ENCODE results near the gene PLAU. TPM values are rescaled to one million over a fixed set of nuclear protein-coding genes. Genes with fewer than 3 reads are reported as not detected.
A peak's percentile ranks its signal among the peaks of the same experiment; 100 is the strongest.

PLAU gene
- total and polyA plus RNA-seq, 2 experiments from 2014 or later = 13.3 to 17.5 TPM

GRCh38 chr10:73873142-73873837 is 37.6 kb upstream of the PLAU start:
- Histone ChIP-seq H3K4me1 (ENCODE audit: insufficient read depth) (peaks cover 4% of the 10 kb centered on the region), H3K4me2 (peak overlapping the region; percentile 77), H3K9me2 (ENCODE audit: insufficient read depth) (no peaks in the 10 kb centered on the region), H4K20me1 (replicated peaks; ENCODE audit: insufficient read depth) (peaks cover 31% of the 10 kb centered on the region; the same call in 1 of the 2 replicates), H3K36me3 (ENCODE audit: insufficient read depth) (no peaks in the 10 kb centered on the region), H3K27me3 (ENCODE audit: insufficient read depth) (peaks cover 7% of the 10 kb centered on the region; the same call in 1 of the 2 replicates), H3K4me3 (peak overlapping the region; percentile 65), H2AFZ (no peak overlapping the region), H3K79me2 (replicated peaks; ENCODE audit: insufficient read depth) (peaks cover 45% of the 10 kb centered on the region), H3F3A (replicated peaks; ENCODE audit: low read depth) (peaks cover 17% of the 10 kb centered on the region; the same call in 1 of the 2 replicates), H3K27ac (ENCODE audit: low read depth) (no peak overlapping the region)
- no peak overlapping the region for H3K27ac Mint-ChIP-seq
- peak overlapping the region; percentile 81 for H3K4me3 Mint-ChIP-seq
- H3K4me1 Mint-ChIP-seq = peaks cover 37% of the 10 kb centered on the region
- TF ChIP-seq STAT1 (IDR thresholded peaks at IDR 0.05; ENCODE audit: unreplicated experiment) (no peak), ZNF462 (CRISPR knock-in tag; IDR thresholded peaks at IDR 0.05) (no peak), POLR2AphosphoS5 (IDR thresholded peaks at IDR 0.05; ENCODE audit: low read depth) (no peak), EZH2phosphoT487 (IDR thresholded peaks at IDR 0.05; ENCODE audit: unreplicated experiment) (no peak), JUNB (IDR thresholded peaks at IDR 0.05; ENCODE audit: unreplicated experiment) (no peak), ETS1 (IDR thresholded peaks at IDR 0.05) (no peak), NANOG (IDR thresholded peaks at IDR 0.05; ENCODE audit: borderline replicate concordance) (no peak), ZNF331 (CRISPR knock-in tag; IDR thresholded peaks at IDR 0.05; ENCODE audit: low read depth) (no peak), EZH2 (IDR thresholded peaks at IDR 0.05; ENCODE audit: low read depth, unreplicated experiment) (no peak), CREB1 (CRISPR knock-in tag; IDR thresholded peaks at IDR 0.05; ENCODE audit: low read depth) (no peak), ZNF114 (CRISPR knock-in tag; IDR thresholded peaks at IDR 0.05) (no peak)
- TF ChIP-seq, protein P1, sequence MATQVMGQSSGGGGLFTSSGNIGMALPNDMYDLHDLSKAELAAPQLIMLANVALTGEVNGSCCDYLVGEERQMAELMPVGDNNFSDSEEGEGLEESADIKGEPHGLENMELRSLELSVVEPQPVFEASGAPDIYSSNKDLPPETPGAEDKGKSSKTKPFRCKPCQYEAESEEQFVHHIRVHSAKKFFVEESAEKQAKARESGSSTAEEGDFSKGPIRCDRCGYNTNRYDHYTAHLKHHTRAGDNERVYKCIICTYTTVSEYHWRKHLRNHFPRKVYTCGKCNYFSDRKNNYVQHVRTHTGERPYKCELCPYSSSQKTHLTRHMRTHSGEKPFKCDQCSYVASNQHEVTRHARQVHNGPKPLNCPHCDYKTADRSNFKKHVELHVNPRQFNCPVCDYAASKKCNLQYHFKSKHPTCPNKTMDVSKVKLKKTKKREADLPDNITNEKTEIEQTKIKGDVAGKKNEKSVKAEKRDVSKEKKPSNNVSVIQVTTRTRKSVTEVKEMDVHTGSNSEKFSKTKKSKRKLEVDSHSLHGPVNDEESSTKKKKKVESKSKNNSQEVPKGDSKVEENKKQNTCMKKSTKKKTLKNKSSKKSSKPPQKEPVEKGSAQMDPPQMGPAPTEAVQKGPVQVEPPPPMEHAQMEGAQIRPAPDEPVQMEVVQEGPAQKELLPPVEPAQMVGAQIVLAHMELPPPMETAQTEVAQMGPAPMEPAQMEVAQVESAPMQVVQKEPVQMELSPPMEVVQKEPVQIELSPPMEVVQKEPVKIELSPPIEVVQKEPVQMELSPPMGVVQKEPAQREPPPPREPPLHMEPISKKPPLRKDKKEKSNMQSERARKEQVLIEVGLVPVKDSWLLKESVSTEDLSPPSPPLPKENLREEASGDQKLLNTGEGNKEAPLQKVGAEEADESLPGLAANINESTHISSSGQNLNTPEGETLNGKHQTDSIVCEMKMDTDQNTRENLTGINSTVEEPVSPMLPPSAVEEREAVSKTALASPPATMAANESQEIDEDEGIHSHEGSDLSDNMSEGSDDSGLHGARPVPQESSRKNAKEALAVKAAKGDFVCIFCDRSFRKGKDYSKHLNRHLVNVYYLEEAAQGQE (IDR thresholded peaks at IDR 0.05; ENCODE audit: unreplicated experiment) = no peak
- TF ChIP-seq, protein P2, sequence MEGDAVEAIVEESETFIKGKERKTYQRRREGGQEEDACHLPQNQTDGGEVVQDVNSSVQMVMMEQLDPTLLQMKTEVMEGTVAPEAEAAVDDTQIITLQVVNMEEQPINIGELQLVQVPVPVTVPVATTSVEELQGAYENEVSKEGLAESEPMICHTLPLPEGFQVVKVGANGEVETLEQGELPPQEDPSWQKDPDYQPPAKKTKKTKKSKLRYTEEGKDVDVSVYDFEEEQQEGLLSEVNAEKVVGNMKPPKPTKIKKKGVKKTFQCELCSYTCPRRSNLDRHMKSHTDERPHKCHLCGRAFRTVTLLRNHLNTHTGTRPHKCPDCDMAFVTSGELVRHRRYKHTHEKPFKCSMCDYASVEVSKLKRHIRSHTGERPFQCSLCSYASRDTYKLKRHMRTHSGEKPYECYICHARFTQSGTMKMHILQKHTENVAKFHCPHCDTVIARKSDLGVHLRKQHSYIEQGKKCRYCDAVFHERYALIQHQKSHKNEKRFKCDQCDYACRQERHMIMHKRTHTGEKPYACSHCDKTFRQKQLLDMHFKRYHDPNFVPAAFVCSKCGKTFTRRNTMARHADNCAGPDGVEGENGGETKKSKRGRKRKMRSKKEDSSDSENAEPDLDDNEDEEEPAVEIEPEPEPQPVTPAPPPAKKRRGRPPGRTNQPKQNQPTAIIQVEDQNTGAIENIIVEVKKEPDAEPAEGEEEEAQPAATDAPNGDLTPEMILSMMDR (conservative IDR thresholded peaks at IDR 0.05; ENCODE audit: low read depth in 2 of 2) = no peak
- no peaks in the 10 kb centered on the region for H3K9me3 Mint-ChIP-seq
- ATAC-seq (no peak), DNase-seq (ENCODE audit: low spot score) (peak; percentile 57)
- H3K36me3 Mint-ChIP-seq (ENCODE audit: low read depth) = peaks cover 36% of the 10 kb centered on the region
- H3K27me3 Mint-ChIP-seq (ENCODE audit: insufficient read depth, low read depth, poor library complexity) = peaks cover 16% of the 10 kb centered on the region
